GM12878 (cell line): ENCODE measurements around the gene COL6A3. TPM values are rescaled to one million over a fixed set of nuclear protein-coding genes. Genes with fewer than 3 reads are reported as not detected.

ENCODE experiments used
- ATAC-seq: fragments of 200-7000 bp; cut with Tn5 transposase; 3 replicates; pipeline ENCODE4 v1.9.1; 2020; ENCODE audit warnings: mild to moderate bottlenecking, moderate library complexity
- BruUV-seq: library from RNA; stranded (reverse); fragments of 400-500 nt; replicated peaks from 2 replicates; lab custom pipeline; 2021; lab: Mats Ljungman, UMichigan
- CTCF ChIA-PET: fragments of 300-600 bp; sonication (Branson Sonifier 250); formaldehyde crosslinking; extraction: SDS; loops from one replicate; lab custom pipeline; 2021; ENCODE audit warnings: inconsistent platforms; lab: Yijun Ruan, JAX
- POLR2A ChIA-PET: fragments of 350-600 bp; formaldehyde crosslinking; extraction: SDS; loops from one replicate; lab custom pipeline; 2021; ENCODE audit warnings: inconsistent platforms; lab: Charles Lee
- RAD21 ChIA-PET: fragments of 300-600 bp; sonication (Branson Sonifier 250); formaldehyde crosslinking; loops from one replicate; lab custom pipeline; 2023; ENCODE audit warnings: antibody characterized with exemption; ENCODE audit not compliant: unreplicated experiment; lab: Charles Lee
- SMC1A ChIA-PET: fragments of 300-600 bp; sonication (Branson Sonifier 250); formaldehyde crosslinking; loops from one replicate; lab custom pipeline; 2023; ENCODE audit not compliant: unreplicated experiment, uncharacterized antibody; lab: Charles Lee
- DNase-seq: peaks from one replicate; pipeline ENCODE4 v3.0.0-alpha.2; 2011; ENCODE audit warnings: low read depth, low spot score
- FAIRE-seq: peaks from 3 replicates; lab custom pipeline; 2011; peaks lifted over from hg19 to GRCh38; lab: Jason Lieb, UNC
- H2AFZ ChIP-seq: 2 replicates; pipeline ENCODE4 v1.6.0; 2011; ENCODE audit warnings: low read depth, low read length, control low read depth; ENCODE audit not compliant: control insufficient read depth
- H3K27ac ChIP-seq: 2 replicates; pipeline ENCODE4 v1.5.1; 2011; ENCODE audit warnings: control low read depth; ENCODE audit not compliant: control insufficient read depth, insufficient read depth
- H3K27me3 ChIP-seq, 2 experiments: replicated peaks in 1 of 2; 2 replicates each; pipeline versions ENCODE4 v1.6.0 to v1.6.1; 2011; ENCODE audit warnings: low read length in 1 of 2; ENCODE audit not compliant: control insufficient read depth in 2 of 2, insufficient read depth in 2 of 2
- H3K36me3 ChIP-seq, 2 experiments: 2 replicates each; pipeline ENCODE4 v1.5.1; 2011; ENCODE audit warnings: low read length in 1 of 2; ENCODE audit not compliant: control insufficient read depth in 2 of 2, insufficient read depth in 2 of 2
- H3K4me1 ChIP-seq: 2 replicates; pipeline ENCODE4 v1.6.1; 2011; ENCODE audit warnings: mild to moderate bottlenecking, low read length, moderate library complexity, mixed read lengths; ENCODE audit not compliant: control insufficient read depth, insufficient read depth
- H3K4me2 ChIP-seq: 2 replicates; pipeline ENCODE4 v1.6.0; 2011; ENCODE audit warnings: control low read depth; ENCODE audit not compliant: control insufficient read depth, insufficient read depth
- H3K4me3 ChIP-seq: fragments of 200-600 bp; sonication (generic); 2 replicates; pipeline ENCODE4 v1.5.1; 2016
- H3K79me2 ChIP-seq: 2 replicates; pipeline ENCODE4 v1.6.0; 2011; ENCODE audit warnings: low read length; ENCODE audit not compliant: control insufficient read depth, insufficient read depth
- H3K9ac ChIP-seq: 2 replicates; pipeline ENCODE4 v1.8.0; 2011; ENCODE audit warnings: low read length, control low read depth, mixed read lengths; ENCODE audit not compliant: control insufficient read depth, insufficient read depth
- H3K9me3 ChIP-seq: replicated peaks from 3 replicates; pipeline ENCODE4 v1.5.1; 2011; ENCODE audit warnings: mild to moderate bottlenecking, low read length; ENCODE audit not compliant: control insufficient read depth, insufficient read depth
- H4K20me1 ChIP-seq: 2 replicates; pipeline ENCODE4 v1.6.0; 2011; ENCODE audit not compliant: control insufficient read depth, insufficient read depth
- BCL11A ChIP-seq: IDR thresholded peaks from 2 replicates; pipeline ENCODE4 v1.6.1; 2011; ENCODE audit warnings: low read depth, low read length
- CEBPB ChIP-seq, 2 experiments: fragments of 150-350 bp in 1 of 2; IDR thresholded peaks; 2 replicates each; pipeline ENCODE4 v1.6.1; 2012 to 2014; ENCODE audit warnings: low read depth in 2 of 2, low read length in 2 of 2, borderline replicate concordance in 1 of 2, inconsistent platforms in 1 of 2
- EGR1 ChIP-seq, 2 experiments: IDR thresholded peaks; 1 replicate in 1 of 2; 2 replicates in 1 of 2; pipeline ENCODE4 v1.6.1; 2011 to 2012; ENCODE audit warnings: low read depth in 2 of 2, low read length in 2 of 2, borderline replicate concordance in 1 of 2, mild to moderate bottlenecking in 1 of 2, moderate library complexity in 1 of 2
- GABPA ChIP-seq: IDR thresholded peaks from 2 replicates; pipeline ENCODE4 v1.6.1; 2014; ENCODE audit warnings: antibody characterized with exemption, low read depth, mild to moderate bottlenecking, inconsistent platforms
- GATAD2B ChIP-seq: fragments of 450-650 bp; conservative IDR thresholded peaks from 2 replicates; pipeline ENCODE4 v1.6.1; 2017; ENCODE audit warnings: low read depth, mild to moderate bottlenecking, moderate library complexity
- MEF2B ChIP-seq: fragments of 450-650 bp; IDR thresholded peaks from 2 replicates; pipeline ENCODE4 v1.6.1; 2018; ENCODE audit warnings: mild to moderate bottlenecking, moderate library complexity; ENCODE audit not compliant: partially characterized antibody, poor library complexity, severe bottlenecking
- MYB ChIP-seq: fragments of 150-350 bp; IDR thresholded peaks from 2 replicates; pipeline ENCODE4 v1.6.1; 2014; ENCODE audit warnings: mild to moderate bottlenecking, low read depth, low read length, borderline replicate concordance
- NFYB ChIP-seq: IDR thresholded peaks from 2 replicates; pipeline ENCODE4 v1.6.1; 2011; ENCODE audit warnings: low read depth, mild to moderate bottlenecking, low read length, improper control_type of control experiment, moderate library complexity; ENCODE audit not compliant: insufficient read depth
- POLR2AphosphoS5 ChIP-seq: IDR thresholded peaks from 2 replicates; pipeline ENCODE4 v1.6.1; 2011; ENCODE audit warnings: mild to moderate bottlenecking, low read length, inconsistent platforms
- POU2F2 ChIP-seq: IDR thresholded peaks from 3 replicates; pipeline ENCODE4 v1.6.1; 2011; ENCODE audit warnings: low read depth, mild to moderate bottlenecking, low read length, borderline replicate concordance
- SIX5 ChIP-seq: IDR thresholded peaks from 2 replicates; pipeline ENCODE4 v1.6.1; 2011; ENCODE audit warnings: mild to moderate bottlenecking, low read depth, low read length, moderate library complexity; ENCODE audit not compliant: severe bottlenecking
- SMARCA5 ChIP-seq: fragments of 450-650 bp; IDR thresholded peaks from 2 replicates; pipeline ENCODE4 v1.6.1; 2017; ENCODE audit warnings: mild to moderate bottlenecking
- SREBF2 ChIP-seq: IDR thresholded peaks from 2 replicates; pipeline ENCODE4 v1.6.1; 2012; ENCODE audit warnings: mild to moderate bottlenecking, low read length
- SUPT20H ChIP-seq: IDR thresholded peaks from 2 replicates; pipeline ENCODE4 v1.6.1; 2011; ENCODE audit warnings: low read depth, mild to moderate bottlenecking, low read length, moderate library complexity, borderline replicate concordance; ENCODE audit not compliant: control insufficient read depth
- USF2 ChIP-seq: IDR thresholded peaks from 2 replicates; pipeline ENCODE4 v1.6.1; 2011; ENCODE audit warnings: low read depth, low read length, improper control_type of control experiment, borderline replicate concordance
- WGBS: methylation state at CpG from one replicate; pipeline ENCODE4 v1.1.6; 2016; ENCODE audit warnings: low lambda C conversion rate; ENCODE audit not compliant: insufficient replicate concordance, insufficient coverage; ENCODE audit errors: missing lambda C conversion rate; 5-methylcytosine and 5-hydroxymethylcytosine counted together
- in situ Hi-C: fragments of 300-500 bp; cut with MboI; formaldehyde crosslinking; loops from 9 replicates; pipeline ENCODE4 v1.14.3; 2018; ENCODE audit warnings: mixed read lengths
- intact Hi-C: fragments of 100-400 bp; cut with micrococcal nuclease; formaldehyde crosslinking; loops from one replicate; pipeline ENCODE4 v1.14.2; 2022; ENCODE audit not compliant: unreplicated experiment
- polyA plus RNA-seq, 11 experiments: library from polyadenylated mRNA; depleted of rRNA in 4 of 11; unstranded in 6 of 11; stranded (reverse) in 5 of 11; fragments of >200 nt; fragmentation: Nextera tagmentation in 4 of 11; fragmentation: Illumina TruSeq in 1 of 11; extraction: Ambion mirVana in 4 of 11; extraction: Trizol in 1 of 11; gene quantifications; 1 replicate in 1 of 11; 2 replicates in 10 of 11; pipeline versions ENCODE4 v1.2.1 to v1.2.3, GENCODE V29; 2011 to 2016; ENCODE audit warnings: inconsistent platforms in 2 of 11, missing spikeins in 2 of 11, low read depth in 1 of 11
- total RNA-seq, 4 experiments: library from RNA; depleted of rRNA in 3 of 4; stranded (reverse); fragments of >200 nt in 3 of 4; fragmentation: Illumina TruSeq in 1 of 4; extraction: Trizol in 1 of 4; gene quantifications; 2 replicates each; pipeline versions ENCODE4 v1.2.1 to v1.2.3, GENCODE V29; 2013 to 2021

COL6A3 gene
- total and polyA plus RNA-seq, 10 of the 15 experiments (the other 5 are each of a cell fraction or from before 2014, with no cell fraction given), result 0.01 to 0.51 (median 0.09) TPM; not detected in 4

GRCh38 chr2:237306787-237307170 lies 107.2 kb downstream of the COL6A3 start:
- TF ChIP-seq SMARCA5, result no peak
- Histone ChIP-seq H3K4me2 (no peak overlapping the region), H3K9me3 (no peaks in the 10 kb centered on the region), H2AFZ (no peak overlapping the region), H3K4me1 (no peaks in the 10 kb centered on the region), H3K27me3 (no peaks in the 10 kb centered on the region; a peak in 1 of 4 replicates), H4K20me1 (no peaks in the 10 kb centered on the region), H3K36me3 (no peaks in the 10 kb centered on the region), H3K27ac (no peak overlapping the region), H3K4me3 (no peak overlapping the region), H3K9ac (no peak overlapping the region), H3K79me2 (no peaks in the 10 kb centered on the region)
- ChIA-PET CTCF (no interaction called here), SMC1A (no interaction called here), POLR2A (no interaction called here), RAD21 (no interaction called here)
- WGBS, result 54% methylated on average over 3 of the region's 3 CpGs
- no TSS peak for BruUV-seq
- no peak for DNase-seq
- FAIRE-seq, result no peak
- intact Hi-C loops, result no loop called here
- ATAC-seq, result no peak
- in situ Hi-C loops, result no loop called here

- Histone ChIP-seq H3K36me3 (no peaks in the 10 kb centered on the region), H2AFZ (no peak overlapping the region), H3K4me2 (no peak overlapping the region), H3K4me1 (no peaks in the 10 kb centered on the region), H3K27ac (no peak overlapping the region), H3K27me3 (no peaks in the 10 kb centered on the region; a peak in 1 of 4 replicates), H3K4me3 (no peak overlapping the region), H3K9ac (no peak overlapping the region), H3K79me2 (no peaks in the 10 kb centered on the region), H3K9me3 (no peaks in the 10 kb centered on the region), H4K20me1 (no peaks in the 10 kb centered on the region)
- POLR2A ChIA-PET, result no interaction called here
- DNase-seq (no peak), ATAC-seq (no peak), FAIRE-seq (no peak)
- BruUV-seq, result no TSS peak
- RAD21 ChIA-PET, result no interaction called here
- 12% methylated on average over 7 of the region's 7 CpGs for WGBS
- SMC1A ChIA-PET, result no interaction called here
- intact Hi-C loops, result no loop called here
- in situ Hi-C loops, result no loop called here
- CTCF ChIA-PET, result no interaction called here
- TF ChIP-seq SREBF2, result no peak
- TF ChIP-seq EGR1 (IDR thresholded peaks at IDR 0.05; ENCODE audit: borderline replicate concordance in 1 of 2, low read depth in 2 of 2, low read length in 2 of 2), result no peak
- no peak for TF ChIP-seq BCL11A
- no peak for TF ChIP-seq USF2
- TF ChIP-seq POLR2AphosphoS5, result no peak
- TF ChIP-seq SUPT20H, result no peak
- TF ChIP-seq MEF2B, result no peak
- TF ChIP-seq SIX5, result no peak
- TF ChIP-seq CEBPB (IDR thresholded peaks at IDR 0.05; ENCODE audit: borderline replicate concordance in 1 of 2, low read depth in 2 of 2, low read length in 2 of 2), result no peak
- no peak for TF ChIP-seq GATAD2B
- no peak for TF ChIP-seq GABPA
- TF ChIP-seq POU2F2, result no peak
- TF ChIP-seq NFYB, result no peak
- no peak for TF ChIP-seq MYB
These were observed 107.7 kb downstream of the COL6A3 start for GRCh38 chr2:237306083-237306786.
